ENCODE measurements around the gene CACNA2D4.

The CACNA2D4 gene

GRCh38 chr12:1917172-1918070 is 1.0 kb downstream of the CACNA2D4 start:
- DNase-seq: peak; percentile 7

DNA sequence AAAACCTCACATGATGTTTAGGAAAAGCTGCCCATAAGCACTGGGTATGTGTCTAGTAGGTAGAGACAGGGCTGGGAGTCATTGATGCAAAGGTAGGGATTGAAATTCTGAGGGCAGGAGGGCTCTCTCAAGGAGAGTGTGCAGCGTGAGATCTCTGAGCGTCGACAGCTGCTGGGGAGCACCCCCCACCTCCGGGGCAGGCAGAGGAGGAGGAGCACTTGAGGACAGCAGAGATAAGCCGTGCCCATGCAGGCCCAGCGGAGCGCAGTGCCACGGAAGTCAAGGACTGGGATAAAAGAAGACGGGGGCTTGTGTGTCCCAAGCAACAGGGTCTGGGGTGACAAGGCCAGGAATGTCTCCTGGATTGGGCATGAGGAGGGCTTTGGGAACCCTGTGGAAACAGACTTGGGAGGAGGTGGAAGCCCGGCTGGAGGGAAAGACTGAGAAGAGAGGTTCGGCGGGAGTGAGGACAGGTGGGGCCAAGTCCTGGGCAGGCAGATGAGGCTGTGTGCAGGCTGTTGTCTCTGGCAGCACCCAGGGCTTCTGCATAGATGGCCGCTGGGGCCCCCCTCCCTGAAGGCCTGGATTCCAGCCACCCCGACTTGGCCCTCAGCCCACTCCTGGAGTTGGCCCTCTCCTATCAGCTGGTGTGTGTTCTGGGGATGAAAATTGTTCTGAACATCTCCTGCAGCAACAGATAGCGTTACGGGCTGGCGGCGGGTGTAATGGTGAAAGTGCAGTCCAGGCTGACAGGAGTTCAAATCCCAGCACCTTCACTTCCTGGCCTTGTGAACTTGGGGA is 1.9 kb downstream of the CACNA2D4 start:
- DNase-seq: peak; percentile 11

- DNase-seq: peak; percentile 29
These were observed 3.1 kb downstream of the CACNA2D4 start for GRCh38 chr12:1915082-1915968.

GRCh38 chr12:1914114-1914911 is 4.1 kb downstream of the CACNA2D4 start:
- no peak for DNase-seq

GRCh38 chr12:1913377-1914113 is 4.9 kb downstream of the CACNA2D4 start:
- no peak for DNase-seq

- DNase-seq: no peak
These were observed 5.7 kb downstream of the CACNA2D4 start for GRCh38 chr12:1912580-1913376.

- peak; percentile 4 for DNase-seq
These were observed 6.6 kb downstream of the CACNA2D4 start for GRCh38 chr12:1911598-1912575.

GRCh38 chr12:1910468-1910867 is 8.0 kb downstream of the CACNA2D4 start:
- no peak for DNase-seq

DNA sequence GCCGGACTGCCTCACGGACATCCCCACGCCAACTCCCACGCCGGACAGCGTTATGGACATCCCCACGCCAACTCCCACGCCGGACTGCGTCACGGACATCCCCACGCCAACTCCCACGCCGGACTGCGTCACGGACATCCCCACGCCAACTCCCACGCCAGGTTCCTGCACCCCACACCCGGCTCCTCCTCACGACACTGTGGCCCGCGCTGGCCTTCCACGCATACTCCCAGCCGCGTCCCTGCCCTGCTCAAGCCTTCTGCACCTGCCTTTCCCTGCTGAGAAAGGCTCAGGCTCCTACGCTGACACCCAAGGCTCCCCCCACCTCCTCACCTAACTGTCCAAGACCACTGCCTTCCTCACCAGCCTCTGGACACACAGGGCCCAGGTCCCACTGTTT is 9.7 kb downstream of the CACNA2D4 start:
- DNase-seq: no peak

DNA sequence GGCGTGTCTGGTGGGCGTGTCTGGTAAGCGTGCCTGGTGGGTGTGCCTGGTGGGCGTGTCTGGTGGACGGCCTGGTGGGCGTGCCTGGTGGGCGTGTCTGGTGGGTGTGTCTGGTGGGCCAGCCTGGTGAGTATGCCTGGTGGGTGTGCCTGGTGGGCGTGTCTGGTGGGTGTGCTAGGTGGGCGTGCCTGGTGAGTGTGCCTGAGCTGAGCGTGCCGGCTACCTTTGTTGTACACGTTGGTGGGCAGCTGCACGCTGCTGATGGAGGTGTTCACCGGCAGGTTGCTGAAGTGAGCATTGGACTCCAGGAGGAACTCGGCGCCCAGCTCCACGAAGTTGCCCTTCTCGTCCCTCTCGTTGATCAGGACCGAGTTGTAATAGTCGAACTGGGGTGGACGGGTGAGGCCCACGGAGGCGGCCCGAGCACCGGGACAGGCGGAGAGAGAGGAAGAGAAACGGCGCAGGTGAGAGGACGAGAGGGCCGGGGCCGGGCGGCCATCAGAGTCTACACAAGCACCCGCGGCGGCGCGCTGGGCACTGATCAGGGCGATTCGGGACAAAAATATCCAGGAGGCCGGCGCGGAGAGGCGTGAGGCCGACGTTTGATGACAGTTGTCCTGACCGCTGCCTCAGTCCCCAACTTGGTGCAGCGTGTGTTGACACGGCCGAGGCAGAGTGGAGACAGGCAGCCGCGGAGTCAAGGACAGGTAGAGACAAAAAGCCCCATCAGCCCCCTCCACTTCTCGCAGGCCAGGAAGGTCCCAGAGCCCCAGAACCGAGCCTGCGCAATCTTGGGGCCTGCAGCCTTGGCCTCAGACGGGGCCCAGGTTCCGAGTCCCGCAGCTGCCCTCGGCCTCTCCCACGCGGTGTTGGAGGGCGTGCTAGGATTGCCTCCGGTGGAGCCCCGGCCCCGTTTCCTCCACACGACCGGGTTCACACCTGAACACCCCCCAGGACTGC is 10.5 kb downstream of the CACNA2D4 start:
- DNase-seq: peak; percentile 39

GRCh38 chr12:1906579-1906978 is 11.9 kb downstream of the CACNA2D4 start:
- DNase-seq: no peak

GRCh38 chr12:1904875-1905274 is 13.6 kb downstream of the CACNA2D4 start:
- DNase-seq: no peak

- no peak for DNase-seq
These were observed 21.5 kb downstream of the CACNA2D4 start for GRCh38 chr12:1896964-1897363.

DNA sequence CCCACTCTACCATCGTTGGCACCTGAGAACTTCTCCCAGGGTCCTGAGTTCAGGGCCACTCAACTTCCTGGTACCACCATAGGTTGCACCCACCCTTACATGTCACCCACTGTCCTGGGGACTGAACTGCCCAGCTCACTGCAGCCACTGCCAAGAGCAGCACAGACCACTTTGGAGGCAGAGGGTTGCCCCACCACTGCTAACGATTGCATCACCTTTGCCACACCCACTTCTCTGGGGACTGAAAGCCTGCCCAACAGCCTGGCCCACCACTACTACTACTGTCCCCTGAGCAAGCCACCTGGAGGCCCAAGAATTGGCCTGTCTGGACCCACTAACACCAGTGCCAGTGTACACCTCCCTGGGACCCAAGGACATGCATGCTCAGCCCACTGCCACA is 27.6 kb downstream of the CACNA2D4 start:
- DNase-seq: no peak

DNA sequence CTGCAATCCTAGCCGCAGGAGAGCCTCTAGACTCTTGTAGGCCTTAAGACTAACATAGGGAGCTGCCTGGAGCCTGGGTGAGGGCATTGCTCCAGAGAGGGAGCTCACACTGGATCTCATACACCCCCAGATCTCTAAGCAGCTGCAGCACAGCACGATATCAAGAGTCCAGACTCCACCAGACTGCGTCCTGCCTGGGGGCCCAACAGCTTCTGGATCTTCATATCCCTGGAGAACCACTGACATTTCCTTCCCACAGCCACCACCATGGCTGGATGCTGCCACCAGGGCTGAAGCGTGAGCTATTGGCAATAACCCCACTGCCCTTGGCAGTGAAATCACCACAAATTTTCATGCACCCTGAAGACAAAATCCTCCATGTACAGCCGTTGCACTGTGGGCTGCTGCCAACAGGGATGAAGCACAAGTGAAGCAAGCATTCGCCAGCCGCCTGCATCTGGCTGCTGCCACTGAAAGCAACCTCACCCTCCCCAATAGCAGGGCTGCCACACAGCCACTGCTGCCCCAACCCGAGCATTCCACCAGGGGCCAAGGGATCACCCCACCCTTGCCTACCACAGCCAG is 28.2 kb downstream of the CACNA2D4 start:
- no peak for DNase-seq

GRCh38 chr12:1888923-1889322 is 29.5 kb downstream of the CACNA2D4 start:
- DNase-seq: no peak

DNA sequence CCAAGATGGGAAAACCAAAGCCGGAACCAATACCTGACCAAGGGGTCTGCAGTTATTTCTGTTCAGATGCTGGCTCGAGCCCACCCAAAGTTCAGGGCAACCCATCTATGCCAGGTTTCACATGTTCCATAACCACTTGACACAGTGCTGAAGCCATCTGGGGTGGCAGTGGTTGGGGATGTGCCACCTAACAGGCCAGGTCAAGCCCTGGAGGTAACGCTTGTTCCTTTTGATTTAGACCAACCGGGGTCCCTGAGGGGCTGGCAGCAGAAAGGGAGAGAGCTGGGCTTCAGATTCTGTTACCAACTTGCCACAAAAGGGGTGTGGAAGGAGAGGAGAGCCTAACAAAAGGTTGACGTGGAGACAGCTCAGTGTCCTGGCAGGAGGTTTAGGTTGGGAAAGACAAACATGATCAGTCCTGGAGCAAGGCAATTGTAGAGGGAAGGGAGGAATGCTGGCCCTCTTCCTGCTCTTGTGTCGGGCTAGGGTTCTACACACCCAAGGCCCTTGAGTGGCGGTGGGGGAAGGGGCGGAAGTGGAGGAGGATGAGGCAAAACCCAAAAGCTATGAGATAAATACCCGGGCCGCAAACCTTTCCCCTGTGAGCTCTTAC is 31.9 kb downstream of the CACNA2D4 start:
- no peak for DNase-seq

Measured in activated T-cell treated with anti-CD3 and anti-CD28 coated beads, Interleukin-2, amount 50 U/mL, for 1 hour (primary cell).